Vagina (tissue), 2 donors: Measurements from ENCODE around the gene TIAM2. TPM values are rescaled to one million over a fixed set of nuclear protein-coding genes. Genes with fewer than 3 reads are reported as not detected.

Source experiments
- DNase-seq, 2 donors: peaks; one replicate each; pipeline ENCODE4 v3.0.0-alpha.2; 2017; ENCODE audit errors: extremely low spot score in 2 of 2
- H3K27ac ChIP-seq: fragments of 200-600 bp; sonication (generic); one replicate; pipeline ENCODE4 v1.5.1; 2019
- H3K27me3 ChIP-seq: fragments of 200-600 bp; sonication (generic); one replicate; pipeline ENCODE4 v1.5.1; 2019
- H3K36me3 ChIP-seq, 2 donors: fragments of 200-600 bp; sonication (generic); one replicate each; pipeline ENCODE4 v1.5.1; 2017 to 2019
- H3K4me1 ChIP-seq: fragments of 200-600 bp; sonication (generic); one replicate; pipeline ENCODE4 v1.5.1; 2019
- H3K4me3 ChIP-seq, 2 donors: fragments of 200-600 bp; sonication (generic); 1 replicate in 1 of 2; 2 replicates in 1 of 2; pipeline ENCODE4 v1.5.1; 2016 to 2019
- H3K9me3 ChIP-seq: fragments of 200-600 bp; sonication (generic); one replicate; pipeline ENCODE4 v1.5.1; 2019
- CTCF ChIP-seq, 3 experiments: fragments of 450-650 bp in 2 of 3; fragments of 200-600 bp in 1 of 3; sonication (generic) in 1 of 3; IDR thresholded peaks; one replicate each; pipeline ENCODE4 v1.5.1; 2017 to 2019; ENCODE audit warnings: antibody characterized with exemption in 3 of 3, mild to moderate bottlenecking in 2 of 3, moderate library complexity in 2 of 3
- POLR2A ChIP-seq, 2 donors: fragments of 450-650 bp; IDR thresholded peaks; one replicate each; pipeline ENCODE4 v1.6.1; 2017; ENCODE audit warnings: antibody characterized with exemption in 2 of 2, mild to moderate bottlenecking in 2 of 2, moderate library complexity in 2 of 2
- POLR2AphosphoS5 ChIP-seq, 2 donors: sonication (generic); formaldehyde crosslinking; IDR thresholded peaks; one replicate each; pipeline ENCODE4 v1.9.0; 2017; ENCODE audit warnings: antibody characterized with exemption in 2 of 2, mild to moderate bottlenecking in 2 of 2, low read depth in 1 of 2; ENCODE audit not compliant: insufficient read depth in 1 of 2
- intact Hi-C: fragments of 100-400 bp; cut with DNase I; formaldehyde crosslinking; loops from one replicate; pipeline ENCODE4 v1.15.1; 2023
- total RNA-seq: library from RNA; depleted of rRNA; stranded (reverse); fragments of >200 nt; gene quantifications from one replicate; pipeline ENCODE4 v1.2.3, GENCODE V29; 2016

Gene TIAM2
- total RNA-seq, 1 donor from 2014 or later, result 11.5 TPM

DNA sequence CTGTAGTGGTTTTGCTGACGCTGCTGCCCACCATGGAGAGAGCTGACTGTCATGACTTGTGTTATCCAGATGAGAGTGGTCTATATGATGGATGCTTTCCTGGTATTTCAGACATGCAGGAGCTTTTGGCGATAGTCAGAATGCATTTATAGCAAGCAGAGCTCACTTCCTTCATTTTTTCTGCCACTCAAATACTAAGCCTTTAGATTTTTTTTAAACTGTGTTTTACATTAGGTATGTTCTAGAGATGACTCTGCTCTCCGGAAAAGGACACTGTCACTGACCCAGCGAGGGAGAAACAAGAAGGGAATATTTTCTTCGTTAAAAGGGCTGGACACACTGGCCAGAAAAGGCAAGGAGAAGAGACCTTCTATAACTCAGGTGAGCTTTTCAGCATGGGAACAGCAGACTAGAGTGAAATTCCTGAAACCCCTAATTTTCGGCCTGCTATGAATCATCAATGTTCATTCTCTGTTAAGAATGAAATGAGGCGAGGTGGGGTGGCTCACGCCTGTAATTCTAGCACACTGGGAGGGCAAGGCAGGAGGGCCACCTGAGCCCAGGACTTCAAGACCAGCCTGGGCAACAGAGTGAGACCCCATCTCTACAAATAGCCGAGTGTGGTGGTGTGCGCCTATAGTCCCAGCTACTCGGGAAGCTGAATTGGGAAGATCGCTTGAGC is 170.1 kb downstream of the TIAM2 start:
- DNase-seq, result no peak
- TF ChIP-seq POLR2A (IDR thresholded peaks at IDR 0.05) (no peak), POLR2AphosphoS5 (IDR thresholded peaks at IDR 0.05; ENCODE audit: insufficient read depth in 1 of 2, low read depth in 1 of 2) (no peak)
- intact Hi-C loops, result no loop called here
- Histone ChIP-seq H3K36me3 (no peaks in the 10 kb centered on the region), H3K27ac (no peak overlapping the region), H3K27me3 (no peaks in the 10 kb centered on the region), H3K4me3 (no peak overlapping the region), H3K4me1 (no peaks in the 10 kb centered on the region), H3K9me3 (no peaks in the 10 kb centered on the region)

DNA sequence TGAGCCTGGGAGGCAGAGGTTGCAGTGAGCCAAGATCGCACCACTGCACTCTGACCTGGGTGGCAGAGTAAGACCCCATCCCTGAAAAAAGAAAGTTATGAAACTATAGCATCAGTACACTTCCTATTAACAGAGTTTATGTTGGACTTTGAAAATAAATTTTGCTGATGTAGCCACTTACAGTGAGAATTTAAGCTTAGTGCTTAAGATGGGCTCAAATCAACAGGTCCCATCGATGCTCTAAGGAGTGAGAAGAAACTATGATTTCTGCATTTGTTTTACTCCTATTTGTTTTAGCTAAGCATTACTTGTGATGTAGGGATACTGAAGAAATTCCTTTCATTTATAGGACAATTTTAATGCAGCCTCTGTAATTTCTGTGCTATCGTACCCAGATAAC is 175.4 kb downstream of the TIAM2 start:
- H3K27me3 ChIP-seq, result no peaks in the 10 kb centered on the region
- intact Hi-C loops, result no loop called here
- no peak overlapping the region for H3K4me3 ChIP-seq
- peaks cover 15% of the 10 kb centered on the region for H3K4me1 ChIP-seq
- DNase-seq, result no peak
- TF ChIP-seq POLR2A (IDR thresholded peaks at IDR 0.05) (no peak), CTCF (IDR thresholded peaks at IDR 0.05) (no peak), POLR2AphosphoS5 (IDR thresholded peaks at IDR 0.05; ENCODE audit: insufficient read depth in 1 of 2, low read depth in 1 of 2) (no peak)
- no peaks in the 10 kb centered on the region for H3K9me3 ChIP-seq
- H3K27ac ChIP-seq, result no peak overlapping the region
- no peaks in the 10 kb centered on the region for H3K36me3 ChIP-seq

DNA sequence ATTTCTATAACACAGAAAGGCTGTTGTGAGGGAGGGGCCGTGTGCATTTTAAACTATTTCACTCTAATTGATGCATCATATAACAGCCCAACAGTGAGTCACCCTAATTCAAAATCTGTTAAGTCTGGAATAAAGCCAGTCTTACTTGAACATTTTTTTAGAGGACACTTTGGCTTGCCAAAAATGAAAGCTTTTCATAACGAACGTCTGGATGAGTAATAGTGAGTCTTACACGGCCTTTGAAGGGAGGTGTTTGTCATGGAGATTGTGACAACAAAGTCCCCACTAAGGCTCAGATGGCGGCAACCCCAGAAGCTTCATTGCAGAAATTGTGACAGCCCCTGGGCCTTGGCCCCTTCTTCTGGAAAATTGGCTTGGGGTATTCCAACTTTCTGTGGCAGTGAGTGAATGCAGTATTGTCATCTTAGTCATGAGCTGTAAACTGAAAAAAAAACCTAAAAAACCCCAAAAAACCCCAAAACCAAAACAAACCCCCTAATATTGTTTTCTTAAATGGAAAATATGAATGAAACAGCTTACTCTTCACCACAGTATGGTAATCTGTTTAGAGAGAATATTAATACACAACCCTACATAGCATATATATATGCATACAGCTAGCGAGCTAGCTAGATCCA is 176.1 kb downstream of the TIAM2 start:
- no peaks in the 10 kb centered on the region for H3K36me3 ChIP-seq
- no peaks in the 10 kb centered on the region for H3K27me3 ChIP-seq
- no peak for DNase-seq
- H3K9me3 ChIP-seq, result no peaks in the 10 kb centered on the region
- H3K4me1 ChIP-seq, result peaks cover 15% of the 10 kb centered on the region
- H3K27ac ChIP-seq, result no peak overlapping the region
- intact Hi-C loops, result no loop called here
- TF ChIP-seq POLR2A (IDR thresholded peaks at IDR 0.05), result no peak
- TF ChIP-seq POLR2AphosphoS5 (IDR thresholded peaks at IDR 0.05; ENCODE audit: insufficient read depth in 1 of 2, low read depth in 1 of 2), result peak in 1 of 2 donors; percentile 18
- TF ChIP-seq CTCF (IDR thresholded peaks at IDR 0.05), result no peak
- no peak overlapping the region for H3K4me3 ChIP-seq

GRCh38 chr6:155171747-155172449 is 176.8 kb downstream of the TIAM2 start:
- DNase-seq, result no peak
- H3K4me3 ChIP-seq, result no peak overlapping the region
- H3K27me3 ChIP-seq, result no peaks in the 10 kb centered on the region
- intact Hi-C loops, result no loop called here
- H3K9me3 ChIP-seq, result no peaks in the 10 kb centered on the region
- H3K36me3 ChIP-seq, result no peaks in the 10 kb centered on the region
- H3K27ac ChIP-seq, result no peak overlapping the region
- TF ChIP-seq CTCF (IDR thresholded peaks at IDR 0.05), result no peak
- no peak for TF ChIP-seq POLR2A (IDR thresholded peaks at IDR 0.05)
- TF ChIP-seq POLR2AphosphoS5 (IDR thresholded peaks at IDR 0.05; ENCODE audit: insufficient read depth in 1 of 2, low read depth in 1 of 2), result no peak
- peaks cover 15% of the 10 kb centered on the region for H3K4me1 ChIP-seq

DNA sequence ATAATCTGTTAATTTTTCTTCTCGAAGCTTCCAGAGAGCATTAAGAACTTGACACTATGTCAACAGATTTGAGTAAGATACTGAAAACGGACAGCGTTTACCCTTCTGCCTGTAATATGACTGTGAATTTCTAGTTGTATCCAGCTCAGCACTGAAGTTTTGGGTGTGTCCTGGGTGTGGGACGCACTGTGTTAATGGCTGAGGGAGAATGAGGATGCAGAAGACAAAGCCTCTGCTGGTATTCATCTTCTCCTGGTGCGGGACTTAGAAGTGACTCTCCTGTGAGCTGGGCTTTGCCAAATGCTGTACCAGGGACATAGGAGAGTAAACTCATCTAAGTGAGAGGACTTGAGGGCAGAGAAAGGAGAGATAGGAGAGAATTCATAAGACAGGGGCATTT is 178.4 kb downstream of the TIAM2 start:
- intact Hi-C loops, result no loop called here
- Histone ChIP-seq H3K27me3 (no peaks in the 10 kb centered on the region), H3K27ac (no peak overlapping the region)

More for the DNA sequence above, 178.4 kb downstream of the TIAM2 start:
- H3K4me3 ChIP-seq, result no peak overlapping the region
- TF ChIP-seq POLR2AphosphoS5 (IDR thresholded peaks at IDR 0.05; ENCODE audit: insufficient read depth in 1 of 2, low read depth in 1 of 2) (no peak), CTCF (IDR thresholded peaks at IDR 0.05) (no peak), POLR2A (IDR thresholded peaks at IDR 0.05) (no peak)
- no peaks in the 10 kb centered on the region for H3K9me3 ChIP-seq
- DNase-seq, result no peak
- peaks cover 15% of the 10 kb centered on the region for H3K4me1 ChIP-seq
- no peaks in the 10 kb centered on the region for H3K36me3 ChIP-seq
